Measurements from ENCODE around the gene NUDT3.

DNA sequence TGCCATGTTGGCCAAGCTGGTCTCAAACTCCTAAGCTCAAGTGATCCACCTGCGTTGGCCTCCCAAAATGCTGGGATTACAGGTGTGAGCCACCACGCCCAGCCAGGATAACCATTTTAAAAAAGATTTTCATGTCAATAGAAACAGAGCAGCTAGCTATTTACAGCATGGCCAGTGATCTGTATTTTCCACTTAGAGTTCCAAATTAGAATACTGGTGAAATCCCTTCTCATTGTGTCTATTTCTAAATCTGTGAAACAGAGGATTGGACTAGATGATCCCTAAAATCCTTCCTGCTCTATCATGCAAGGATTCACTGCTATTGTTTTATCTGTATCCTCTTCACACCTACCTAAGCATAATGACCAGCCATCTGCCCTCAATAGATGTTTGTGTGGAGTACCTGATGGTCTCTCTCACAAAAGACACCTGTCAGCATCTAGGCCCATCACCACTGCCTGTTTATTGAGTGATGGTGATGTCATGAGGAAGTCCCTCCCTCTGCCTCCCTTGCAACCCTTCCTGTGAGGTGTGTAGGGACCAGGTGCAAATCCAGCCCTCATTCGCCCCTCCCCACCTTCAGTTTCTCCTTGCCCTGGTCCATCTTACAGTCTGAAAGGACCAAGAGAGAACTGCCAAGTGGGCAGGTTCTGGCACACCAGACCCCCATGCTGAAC lies 117.2 kb downstream of the NUDT3 start:
- TF ChIP-seq TAF1 (IDR thresholded peaks at IDR 0.05; ENCODE audit: low read depth) = no peak
- TF ChIP-seq FOXM1 (IDR thresholded peaks at IDR 0.05; ENCODE audit: borderline replicate concordance, low read depth) = no peak
- no peak for TF ChIP-seq NFIC (IDR thresholded peaks at IDR 0.05)
- TF ChIP-seq EP300 (IDR thresholded peaks at IDR 0.05; ENCODE audit: borderline replicate concordance) = no peak
- TF ChIP-seq CREB1 (IDR thresholded peaks at IDR 0.05; ENCODE audit: low read depth) = no peak
- TF ChIP-seq YY1 (IDR thresholded peaks at IDR 0.05; ENCODE audit: low read depth) = no peak
- no peak for TF ChIP-seq EGR1 (IDR thresholded peaks at IDR 0.05)
- no peak for TF ChIP-seq MAX (IDR thresholded peaks at IDR 0.05)
- TF ChIP-seq, protein P1, sequence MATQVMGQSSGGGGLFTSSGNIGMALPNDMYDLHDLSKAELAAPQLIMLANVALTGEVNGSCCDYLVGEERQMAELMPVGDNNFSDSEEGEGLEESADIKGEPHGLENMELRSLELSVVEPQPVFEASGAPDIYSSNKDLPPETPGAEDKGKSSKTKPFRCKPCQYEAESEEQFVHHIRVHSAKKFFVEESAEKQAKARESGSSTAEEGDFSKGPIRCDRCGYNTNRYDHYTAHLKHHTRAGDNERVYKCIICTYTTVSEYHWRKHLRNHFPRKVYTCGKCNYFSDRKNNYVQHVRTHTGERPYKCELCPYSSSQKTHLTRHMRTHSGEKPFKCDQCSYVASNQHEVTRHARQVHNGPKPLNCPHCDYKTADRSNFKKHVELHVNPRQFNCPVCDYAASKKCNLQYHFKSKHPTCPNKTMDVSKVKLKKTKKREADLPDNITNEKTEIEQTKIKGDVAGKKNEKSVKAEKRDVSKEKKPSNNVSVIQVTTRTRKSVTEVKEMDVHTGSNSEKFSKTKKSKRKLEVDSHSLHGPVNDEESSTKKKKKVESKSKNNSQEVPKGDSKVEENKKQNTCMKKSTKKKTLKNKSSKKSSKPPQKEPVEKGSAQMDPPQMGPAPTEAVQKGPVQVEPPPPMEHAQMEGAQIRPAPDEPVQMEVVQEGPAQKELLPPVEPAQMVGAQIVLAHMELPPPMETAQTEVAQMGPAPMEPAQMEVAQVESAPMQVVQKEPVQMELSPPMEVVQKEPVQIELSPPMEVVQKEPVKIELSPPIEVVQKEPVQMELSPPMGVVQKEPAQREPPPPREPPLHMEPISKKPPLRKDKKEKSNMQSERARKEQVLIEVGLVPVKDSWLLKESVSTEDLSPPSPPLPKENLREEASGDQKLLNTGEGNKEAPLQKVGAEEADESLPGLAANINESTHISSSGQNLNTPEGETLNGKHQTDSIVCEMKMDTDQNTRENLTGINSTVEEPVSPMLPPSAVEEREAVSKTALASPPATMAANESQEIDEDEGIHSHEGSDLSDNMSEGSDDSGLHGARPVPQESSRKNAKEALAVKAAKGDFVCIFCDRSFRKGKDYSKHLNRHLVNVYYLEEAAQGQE (IDR thresholded peaks at IDR 0.05; ENCODE audit: low read depth) = no peak
- no peak for TF ChIP-seq CEBPB (IDR thresholded peaks at IDR 0.05)
- TF ChIP-seq TEAD4 (IDR thresholded peaks at IDR 0.05) = no peak
